CD4-positive, alpha-beta memory T cell (primary cell): ENCODE measurements around the gene ABI3BP. TPM values are rescaled to one million over a fixed set of nuclear protein-coding genes. Genes with fewer than 3 reads are reported as not detected.

Experiments used
- CTCF ChIA-PET: fragments of 350-600 bp; sonication (Branson Sonifier 250); formaldehyde crosslinking; loops from one replicate; lab custom pipeline; 2021; ENCODE audit warnings: inconsistent platforms; ENCODE audit not compliant: partially characterized antibody; lab: Charles Lee
- POLR2A ChIA-PET: fragments of 350-600 bp; sonication (Branson Sonifier 250); formaldehyde crosslinking; loops from one replicate; lab custom pipeline; 2021; ENCODE audit not compliant: partially characterized antibody; lab: Charles Lee
- DNase-seq, 5 donors: peaks; one replicate each; pipeline versions ENCODE4 v3.0.0 to v3.0.0-alpha.2; 2020 to 2022; ENCODE audit warnings: mixed read lengths in 1 of 5
- H3K27ac ChIP-seq: one replicate; pipeline ENCODE4 v1.7.0; 2013; ENCODE audit warnings: low read depth, low read length
- H3K27me3 ChIP-seq: 2 replicates; pipeline ENCODE4 v1.7.0; 2013; ENCODE audit warnings: mild to moderate bottlenecking, low read length, moderate library complexity; ENCODE audit not compliant: insufficient read depth
- H3K36me3 ChIP-seq: 2 replicates; pipeline ENCODE4 v1.7.0; 2013; ENCODE audit warnings: mild to moderate bottlenecking, low read length, moderate library complexity; ENCODE audit not compliant: insufficient read depth
- H3K4me1 ChIP-seq: 2 replicates; pipeline ENCODE4 v1.7.0; 2013; ENCODE audit warnings: mild to moderate bottlenecking, low read length, moderate library complexity; ENCODE audit not compliant: insufficient read depth
- H3K4me3 ChIP-seq, 2 donors: one replicate each; pipeline ENCODE4 v1.7.0; 2013; ENCODE audit warnings: low read length in 2 of 2, mild to moderate bottlenecking in 1 of 2
- H3K9me3 ChIP-seq, 2 donors: one replicate each; pipeline ENCODE4 v1.7.0; 2013; ENCODE audit warnings: low read length in 2 of 2, control low read depth in 1 of 2; ENCODE audit not compliant: control insufficient read depth in 1 of 2
- H3K27ac Mint-ChIP-seq, 7 donors: one replicate each; pipeline ENCODE4 v1.8.0; 2020 to 2021; ENCODE audit warnings: mixed read lengths in 7 of 7, mild to moderate bottlenecking in 6 of 7, inconsistent platforms in 3 of 7, moderate library complexity in 3 of 7
- H3K27me3 Mint-ChIP-seq, 2 donors: one replicate each; pipeline ENCODE4 v1.8.0; 2020 to 2021; ENCODE audit warnings: mixed read lengths in 2 of 2
- H3K36me3 Mint-ChIP-seq, 2 donors: one replicate each; pipeline ENCODE4 v1.8.0; 2020 to 2021; ENCODE audit warnings: mixed read lengths in 2 of 2, inconsistent platforms in 1 of 2, mild to moderate bottlenecking in 1 of 2
- H3K4me1 Mint-ChIP-seq, 4 donors: one replicate each; pipeline ENCODE4 v1.8.0; 2020 to 2021; ENCODE audit warnings: mixed read lengths in 4 of 4, mild to moderate bottlenecking in 1 of 4
- H3K4me3 Mint-ChIP-seq, 8 donors: one replicate each; pipeline ENCODE4 v1.8.0; 2020 to 2021; ENCODE audit warnings: mixed read lengths in 8 of 8, mild to moderate bottlenecking in 7 of 8, moderate library complexity in 6 of 8, inconsistent platforms in 3 of 8
- H3K9me3 Mint-ChIP-seq, 8 donors: one replicate each; pipeline ENCODE4 v1.8.0; 2020 to 2021; ENCODE audit warnings: mixed read lengths in 8 of 8, mild to moderate bottlenecking in 5 of 8, inconsistent platforms in 3 of 8, moderate library complexity in 1 of 8
- intact Hi-C: fragments of 100-400 bp; cut with micrococcal nuclease; formaldehyde crosslinking; loops from one replicate; pipeline ENCODE4 v1.15.1; 2023
- polyA plus RNA-seq, 2 donors: library from polyadenylated mRNA; unstranded; fragments of 300-500 nt; fragmentation: Illumina TruSeq; gene quantifications; one replicate each; pipeline ENCODE4 v1.2.3, GENCODE V29; 2021
- total RNA-seq, 2 experiments: library from RNA; stranded (reverse); gene quantifications; one replicate each; pipeline ENCODE4 v1.2.3, GENCODE V29; 2021

Gene ABI3BP
- total and polyA plus RNA-seq, 4 experiments from 2014 or later: not detected

DNA sequence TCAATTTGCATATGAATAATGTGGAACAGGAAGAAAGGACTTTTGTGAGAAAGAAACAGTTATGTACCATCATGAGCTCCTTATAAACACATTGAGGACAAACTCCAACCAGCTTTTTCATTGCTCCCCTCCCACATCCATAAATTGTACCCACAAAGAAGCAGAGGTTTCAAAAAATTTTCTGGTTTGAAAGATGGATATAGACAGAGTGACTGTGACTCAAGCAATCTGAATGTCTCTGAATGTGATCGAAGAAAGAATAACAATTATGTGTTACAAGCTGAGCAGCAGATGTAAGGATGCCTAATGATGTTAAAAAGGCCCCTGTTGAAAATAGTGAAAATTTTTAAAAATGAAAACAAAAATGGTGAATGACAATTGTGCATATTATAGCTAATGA lies 156.6 kb downstream of the ABI3BP start:
- intact Hi-C loops: no loop called here
- no peaks in the 10 kb centered on the region for H3K27me3 ChIP-seq
- H3K4me1 ChIP-seq: no peaks in the 10 kb centered on the region
- Mint-ChIP-seq H3K27ac (no peak overlapping the region), H3K4me3 (no peak overlapping the region), H3K9me3 (no peaks in the 10 kb centered on the region), H3K4me1 (no peaks in the 10 kb centered on the region), H3K36me3 (no peaks in the 10 kb centered on the region), H3K27me3 (peaks cover 6 to 17% of the 10 kb centered on the region in 2 donors)
- H3K9me3 ChIP-seq: no peaks in the 10 kb centered on the region
- no peak overlapping the region for H3K27ac ChIP-seq
- ChIA-PET POLR2A (no interaction called here), CTCF (interaction anchor here (0.6 kb wide), 1 partner anchor 788 kb away, joined by 5 read pairs; no protein-coding TSS in a partner anchor)
- no peak for DNase-seq
- no peak overlapping the region for H3K4me3 ChIP-seq
- H3K36me3 ChIP-seq: no peaks in the 10 kb centered on the region

DNA sequence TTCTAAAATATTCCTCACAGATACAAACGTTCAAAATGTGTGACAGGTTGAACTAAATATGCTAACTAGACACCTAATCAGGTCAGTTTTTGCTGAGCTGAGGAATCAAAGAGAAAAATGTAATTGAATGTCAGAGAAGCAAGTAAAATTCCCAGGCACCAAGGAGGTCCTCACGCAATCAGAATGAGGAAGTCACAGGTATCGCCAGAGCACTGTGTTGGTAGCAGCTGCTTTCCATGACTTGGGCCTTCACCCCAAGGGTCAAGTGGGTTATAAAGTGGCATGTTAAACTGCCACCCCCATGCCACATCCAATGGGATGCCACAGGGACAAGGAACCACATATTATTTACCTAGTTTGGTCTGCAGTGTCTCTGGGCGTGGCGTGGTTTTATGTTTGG lies 158.9 kb downstream of the ABI3BP start:
- Mint-ChIP-seq H3K4me3 (no peak overlapping the region), H3K4me1 (no peaks in the 10 kb centered on the region), H3K27ac (no peak overlapping the region), H3K27me3 (peaks cover 3 to 13% of the 10 kb centered on the region in 2 donors), H3K9me3 (no peaks in the 10 kb centered on the region), H3K36me3 (no peaks in the 10 kb centered on the region)
- Histone ChIP-seq H3K4me1 (no peaks in the 10 kb centered on the region), H3K27ac (no peak overlapping the region), H3K36me3 (no peaks in the 10 kb centered on the region), H3K27me3 (no peaks in the 10 kb centered on the region), H3K4me3 (no peak overlapping the region), H3K9me3 (no peaks in the 10 kb centered on the region)
- ChIA-PET POLR2A (no interaction called here), CTCF (no interaction called here)
- intact Hi-C loops: no loop called here
- DNase-seq: no peak

DNA sequence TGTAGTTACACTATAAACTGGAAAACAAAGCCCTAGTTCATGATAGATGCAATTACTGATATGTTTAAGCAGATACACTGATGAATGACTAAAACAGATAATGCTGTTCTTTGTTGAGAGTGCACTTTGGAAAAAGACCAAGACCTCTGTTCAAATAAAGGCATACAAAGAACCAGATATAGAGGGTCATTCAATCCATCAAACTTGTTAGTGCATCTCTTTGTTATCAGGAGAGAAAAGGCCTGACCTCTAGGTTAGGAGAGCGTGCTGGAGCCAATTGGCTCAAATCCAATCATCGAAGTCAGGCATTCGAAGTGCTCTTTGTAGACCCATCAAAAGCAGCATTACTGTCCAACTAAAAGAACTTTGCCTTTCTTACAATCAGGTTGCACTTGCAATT lies 159.7 kb downstream of the ABI3BP start:
- Mint-ChIP-seq H3K4me1 (no peaks in the 10 kb centered on the region), H3K36me3 (no peaks in the 10 kb centered on the region), H3K27me3 (peaks cover 3 to 11% of the 10 kb centered on the region in 2 donors), H3K27ac (no peak overlapping the region), H3K9me3 (no peaks in the 10 kb centered on the region), H3K4me3 (no peak overlapping the region)
- H3K27ac ChIP-seq: no peak overlapping the region
- intact Hi-C loops: no loop called here
- H3K4me1 ChIP-seq: no peaks in the 10 kb centered on the region
- ChIA-PET CTCF (no interaction called here), POLR2A (no interaction called here)
- no peaks in the 10 kb centered on the region for H3K36me3 ChIP-seq
- no peaks in the 10 kb centered on the region for H3K9me3 ChIP-seq
- DNase-seq: no peak
- H3K27me3 ChIP-seq: no peaks in the 10 kb centered on the region
- no peak overlapping the region for H3K4me3 ChIP-seq

DNA sequence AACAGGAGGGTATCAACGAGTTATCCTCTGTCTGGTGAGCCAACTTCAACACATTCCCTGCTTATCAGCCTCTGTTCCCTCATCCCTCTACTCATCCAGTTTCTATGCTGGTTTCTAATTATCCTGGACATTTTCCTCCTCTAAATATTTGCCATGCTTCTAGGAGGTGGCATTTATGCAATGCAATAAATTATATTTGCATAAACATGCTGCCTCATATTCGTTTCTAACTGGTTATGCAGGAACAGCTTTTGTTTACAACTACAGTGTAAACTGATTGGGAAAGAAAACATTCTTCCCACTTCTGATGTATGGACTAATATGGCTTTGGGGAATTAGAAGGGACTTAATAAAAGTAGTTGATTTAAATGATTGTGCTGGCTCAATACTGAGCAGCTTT lies 161.6 kb downstream of the ABI3BP start:
- no peaks in the 10 kb centered on the region for H3K9me3 ChIP-seq
- intact Hi-C loops: no loop called here
- H3K27ac ChIP-seq: no peak overlapping the region
- no peak for DNase-seq
- no peaks in the 10 kb centered on the region for H3K4me1 ChIP-seq
- Mint-ChIP-seq H3K27me3 (peaks cover 4 to 14% of the 10 kb centered on the region in 2 donors), H3K36me3 (no peaks in the 10 kb centered on the region), H3K27ac (peak overlapping the region in 1 of 7 donors; percentile 1), H3K4me1 (no peaks in the 10 kb centered on the region), H3K4me3 (no peak overlapping the region), H3K9me3 (no peaks in the 10 kb centered on the region)
- ChIA-PET POLR2A (no interaction called here), CTCF (no interaction called here)
- H3K27me3 ChIP-seq: no peaks in the 10 kb centered on the region
- H3K4me3 ChIP-seq: no peak overlapping the region
- no peaks in the 10 kb centered on the region for H3K36me3 ChIP-seq

DNA sequence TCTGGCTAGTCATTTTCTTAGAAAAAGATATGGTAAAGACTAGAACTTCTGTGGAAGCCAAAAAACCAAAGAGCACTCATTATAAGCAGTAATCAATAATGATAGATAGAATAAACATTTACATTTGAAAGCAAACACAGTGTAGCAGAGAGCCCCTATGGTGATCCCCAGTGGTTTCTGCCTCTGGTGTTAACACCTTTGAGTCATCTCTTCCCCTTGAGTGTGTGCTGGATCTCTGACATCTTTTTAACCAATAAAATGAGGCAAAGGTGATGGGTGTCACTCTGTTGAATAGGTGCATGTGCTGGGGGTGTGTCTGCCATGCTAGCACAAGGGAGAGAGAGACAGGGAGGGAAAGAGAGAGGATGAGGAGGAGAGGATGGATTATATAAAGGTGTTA lies 162.3 kb downstream of the ABI3BP start:
- no peak for DNase-seq
- no peak overlapping the region for H3K4me3 ChIP-seq
- H3K27me3 ChIP-seq: no peaks in the 10 kb centered on the region
- no peaks in the 10 kb centered on the region for H3K4me1 ChIP-seq
- intact Hi-C loops: no loop called here
- no peaks in the 10 kb centered on the region for H3K9me3 Mint-ChIP-seq
- POLR2A ChIA-PET: no interaction called here
- CTCF ChIA-PET: no interaction called here
- no peak overlapping the region for H3K27ac Mint-ChIP-seq
- H3K4me3 Mint-ChIP-seq: no peak overlapping the region
- no peak overlapping the region for H3K27ac ChIP-seq
- H3K9me3 ChIP-seq: no peaks in the 10 kb centered on the region
- no peaks in the 10 kb centered on the region for H3K36me3 Mint-ChIP-seq
- H3K27me3 Mint-ChIP-seq: peaks cover 4 to 15% of the 10 kb centered on the region in 2 donors
- no peaks in the 10 kb centered on the region for H3K36me3 ChIP-seq
- no peaks in the 10 kb centered on the region for H3K4me1 Mint-ChIP-seq

DNA sequence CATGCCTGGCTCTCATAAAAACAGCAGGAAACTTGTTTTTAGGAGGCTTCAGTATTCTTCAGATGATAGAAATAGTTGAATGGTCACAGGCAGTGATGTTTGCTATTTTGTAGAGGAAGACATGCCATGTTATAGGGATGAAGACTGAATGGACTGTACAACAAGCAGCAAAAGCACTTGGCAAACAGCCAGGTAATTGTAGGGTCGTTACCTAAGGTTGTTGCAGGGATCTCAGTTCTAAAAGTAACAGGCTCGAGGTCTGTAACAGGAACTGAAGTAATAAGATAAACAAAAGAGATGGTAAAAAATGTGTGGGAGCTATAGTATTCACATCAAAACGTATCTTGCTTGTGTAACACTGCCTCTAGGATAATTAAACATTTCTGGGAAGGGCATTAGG lies 167.6 kb downstream of the ABI3BP start:
- no peak overlapping the region for H3K27ac ChIP-seq
- H3K27me3 Mint-ChIP-seq: peaks cover 6 to 27% of the 10 kb centered on the region in 2 donors
- H3K27me3 ChIP-seq: no peaks in the 10 kb centered on the region
- H3K36me3 ChIP-seq: no peaks in the 10 kb centered on the region
- intact Hi-C loops: no loop called here
- no peaks in the 10 kb centered on the region for H3K9me3 Mint-ChIP-seq
- ChIA-PET CTCF (interaction anchor here (0.6 kb wide), 1 partner anchor 763 kb away, joined by 6 read pairs; no protein-coding TSS in a partner anchor), POLR2A (no interaction called here)
- H3K9me3 ChIP-seq: no peaks in the 10 kb centered on the region
- H3K4me3 Mint-ChIP-seq: no peak overlapping the region
- no peaks in the 10 kb centered on the region for H3K4me1 ChIP-seq
- no peak overlapping the region for H3K4me3 ChIP-seq
- H3K4me1 Mint-ChIP-seq: no peaks in the 10 kb centered on the region
- DNase-seq: no peak
- H3K27ac Mint-ChIP-seq: no peak overlapping the region
- no peaks in the 10 kb centered on the region for H3K36me3 Mint-ChIP-seq

DNA sequence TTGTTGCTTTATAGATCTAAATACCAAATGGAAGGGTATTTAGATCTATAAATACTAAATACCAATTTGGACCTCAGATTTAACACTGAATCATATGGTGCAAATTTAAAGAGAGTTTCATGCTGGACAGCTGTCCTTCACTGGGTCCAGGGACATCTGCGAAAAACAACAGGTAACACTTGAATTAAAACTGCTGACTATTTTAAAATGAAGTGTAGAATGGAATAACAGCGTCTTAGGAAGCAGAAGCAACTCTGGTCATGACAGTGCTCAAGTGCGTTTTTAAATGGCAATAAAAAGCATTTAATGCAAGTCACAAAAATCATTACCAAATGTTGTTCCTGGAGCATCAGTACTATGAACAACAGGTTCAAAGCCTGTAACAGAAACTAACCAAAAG lies 177.6 kb downstream of the ABI3BP start:
- H3K27me3 ChIP-seq: no peaks in the 10 kb centered on the region
- H3K27ac Mint-ChIP-seq: no peak overlapping the region
- intact Hi-C loops: no loop called here
- H3K9me3 Mint-ChIP-seq: peaks cover 0 to 2% (median 0%) of the 10 kb centered on the region in 8 donors
- no peak overlapping the region for H3K4me3 ChIP-seq
- no peak overlapping the region for H3K27ac ChIP-seq
- no peaks in the 10 kb centered on the region for H3K9me3 ChIP-seq
- POLR2A ChIA-PET: no interaction called here
- CTCF ChIA-PET: no interaction called here
- no peak for DNase-seq
- H3K4me3 Mint-ChIP-seq: no peak overlapping the region
- H3K27me3 Mint-ChIP-seq: peaks cover 6 to 7% of the 10 kb centered on the region in 2 donors
- H3K36me3 ChIP-seq: no peaks in the 10 kb centered on the region
- no peaks in the 10 kb centered on the region for H3K36me3 Mint-ChIP-seq
- H3K4me1 Mint-ChIP-seq: no peaks in the 10 kb centered on the region
- H3K4me1 ChIP-seq: no peaks in the 10 kb centered on the region

DNA sequence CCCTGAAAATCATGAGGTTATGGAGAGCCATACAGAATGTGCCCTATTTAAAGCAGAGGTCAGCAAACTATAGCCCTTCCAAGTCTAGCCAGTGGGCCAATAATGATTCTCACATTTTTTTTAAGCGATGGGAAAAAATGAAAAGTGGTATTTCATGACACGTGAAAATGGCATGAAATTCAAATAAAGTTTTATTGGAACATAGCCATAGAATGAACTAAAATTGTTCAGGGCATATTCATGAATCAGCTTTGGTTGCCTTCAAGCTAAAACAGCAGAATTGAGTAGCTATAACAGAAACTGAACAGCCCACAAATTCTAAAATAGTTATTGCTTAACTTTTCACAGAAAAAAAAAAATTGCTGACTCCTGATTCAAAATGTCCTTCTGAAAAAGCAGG lies 179.4 kb downstream of the ABI3BP start:
- Mint-ChIP-seq H3K27me3 (peaks cover 8 to 10% of the 10 kb centered on the region in 2 donors), H3K4me3 (no peak overlapping the region), H3K9me3 (peaks cover 0 to 2% (median 0%) of the 10 kb centered on the region in 8 donors), H3K4me1 (no peaks in the 10 kb centered on the region), H3K36me3 (no peaks in the 10 kb centered on the region), H3K27ac (no peak overlapping the region)
- ChIA-PET CTCF (no interaction called here), POLR2A (no interaction called here)
- no peaks in the 10 kb centered on the region for H3K4me1 ChIP-seq
- DNase-seq: no peak
- intact Hi-C loops: no loop called here
- no peak overlapping the region for H3K27ac ChIP-seq
- no peaks in the 10 kb centered on the region for H3K9me3 ChIP-seq
- no peaks in the 10 kb centered on the region for H3K36me3 ChIP-seq
- H3K27me3 ChIP-seq: no peaks in the 10 kb centered on the region
- H3K4me3 ChIP-seq: no peak overlapping the region
